Measurements from ENCODE around the gene LRRC2. TPM values are rescaled to one million over a fixed set of nuclear protein-coding genes. Genes with fewer than 3 reads are reported as not detected.

The LRRC2 gene
- total RNA-seq, 2 donors from 2014 or later: 0.44 to 2.0 TPM

DNA sequence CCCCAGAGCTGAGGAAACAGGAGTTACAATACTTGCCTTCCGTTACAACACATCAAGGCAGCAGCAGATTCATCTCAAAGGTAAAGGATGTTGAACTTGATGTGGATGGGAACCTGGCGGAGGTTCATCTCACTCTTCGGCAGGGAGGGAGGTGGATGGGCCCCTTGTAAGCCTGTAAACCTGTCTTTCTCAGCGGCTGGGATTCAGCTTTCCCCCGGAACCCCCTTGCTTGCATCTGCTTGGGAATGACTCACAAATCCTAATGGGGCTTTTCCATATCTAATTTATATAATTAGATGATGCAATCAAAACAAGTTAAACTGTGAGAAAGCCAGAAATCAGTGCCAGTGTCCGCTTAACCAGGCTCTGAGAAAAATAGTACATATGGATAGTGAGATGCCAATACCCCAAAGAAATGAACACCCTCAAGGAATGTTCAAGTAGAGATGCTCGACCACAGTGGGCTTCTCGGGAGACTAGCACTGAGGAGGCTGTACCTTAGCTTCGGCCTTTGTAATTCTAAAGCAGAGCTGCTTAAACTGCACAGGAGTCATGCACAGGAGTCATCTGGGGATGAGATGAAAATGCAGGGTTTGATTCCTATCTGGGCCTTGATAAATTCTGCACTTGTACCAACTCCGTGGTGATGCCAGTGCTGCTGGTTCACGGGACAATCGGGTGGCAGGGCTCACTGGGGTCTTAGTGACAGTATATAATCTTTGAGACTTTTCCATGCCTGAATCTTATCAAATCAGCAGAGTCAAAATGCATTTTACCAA, 44.0 kb upstream of the LRRC2 start:
- Histone ChIP-seq H3K9ac (ENCODE audit: low read depth in 2 of 2, low read length in 2 of 2) (no peak overlapping the region), H3K4me3 (no peak overlapping the region), H3K9me3 (no peaks in the 10 kb centered on the region), H3K36me3 (no peaks in the 10 kb centered on the region), H3K27me3 (no peaks in the 10 kb centered on the region), H3K4me1 (no peaks in the 10 kb centered on the region), H3K27ac (no peak overlapping the region)
- intact Hi-C loops (cut with DNase I): no loop called here
- no peak for TF ChIP-seq CTCF (IDR thresholded peaks at IDR 0.05)
- DNase-seq: no peak

- DNase-seq: no peak
- Histone ChIP-seq H3K36me3 (no peaks in the 10 kb centered on the region), H3K27me3 (no peaks in the 10 kb centered on the region), H3K27ac (no peak overlapping the region), H3K9me3 (no peaks in the 10 kb centered on the region), H3K4me1 (no peaks in the 10 kb centered on the region), H3K4me3 (no peak overlapping the region), H3K9ac (ENCODE audit: low read depth in 2 of 2, low read length in 2 of 2) (no peak overlapping the region)
- TF ChIP-seq CTCF (IDR thresholded peaks at IDR 0.05): no peak
- intact Hi-C loops (cut with DNase I): no loop called here
Measured at GRCh38 chr3:46609212-46609721, 43.2 kb upstream of the LRRC2 start.

DNA sequence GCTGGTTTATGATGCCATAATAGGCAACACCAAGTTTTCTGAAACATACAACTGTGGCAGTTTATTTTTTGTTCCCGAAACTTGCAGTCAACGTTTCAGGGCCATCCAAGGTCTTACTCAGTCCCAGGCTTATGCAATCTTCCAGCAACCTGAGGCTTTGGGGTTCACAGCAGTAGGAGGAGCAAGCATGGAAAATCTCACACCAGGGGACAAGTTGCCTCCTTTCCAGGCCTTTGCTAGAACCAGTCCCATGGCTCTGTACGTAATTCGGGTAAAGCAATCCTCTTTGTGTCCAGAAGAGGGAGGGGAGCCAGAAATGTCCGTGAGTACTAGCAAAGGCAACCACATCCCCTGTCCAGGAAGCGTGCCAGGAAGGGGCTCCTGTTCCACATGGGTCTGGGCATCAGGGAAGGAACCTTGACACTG, 41.5 kb upstream of the LRRC2 start:
- H3K27me3 ChIP-seq: no peaks in the 10 kb centered on the region
- H3K27ac ChIP-seq: no peak overlapping the region
- no peak for DNase-seq
- no peaks in the 10 kb centered on the region for H3K4me1 ChIP-seq
- no peak for TF ChIP-seq CTCF (IDR thresholded peaks at IDR 0.05)
- no peaks in the 10 kb centered on the region for H3K9me3 ChIP-seq
- H3K9ac ChIP-seq (ENCODE audit: low read depth in 2 of 2, low read length in 2 of 2): no peak overlapping the region
- intact Hi-C loops (cut with DNase I): no loop called here
- no peaks in the 10 kb centered on the region for H3K36me3 ChIP-seq
- H3K4me3 ChIP-seq: no peak overlapping the region

DNA sequence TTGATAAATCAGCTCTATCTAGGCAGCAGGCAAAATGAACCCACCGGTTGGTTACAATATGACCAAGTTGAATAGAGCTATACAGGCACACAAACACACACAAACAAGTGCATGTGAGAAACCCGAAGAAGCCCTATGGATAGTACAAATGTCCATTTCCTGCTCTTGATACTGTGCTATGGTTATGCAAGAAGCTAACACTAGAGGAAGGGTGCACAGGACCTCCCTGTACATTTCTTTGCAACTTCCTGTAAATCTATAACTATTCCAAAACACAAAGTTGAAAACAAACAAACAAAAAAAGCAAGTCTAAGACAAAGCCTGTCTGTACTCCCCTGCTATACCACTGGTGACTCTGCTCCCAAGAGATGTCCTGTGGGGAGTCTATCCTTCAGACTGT, 38.0 kb upstream of the LRRC2 start:
- DNase-seq: no peak
- Histone ChIP-seq H3K27me3 (no peaks in the 10 kb centered on the region), H3K36me3 (no peaks in the 10 kb centered on the region), H3K4me3 (no peak overlapping the region), H3K9me3 (no peaks in the 10 kb centered on the region), H3K27ac (no peak overlapping the region), H3K9ac (ENCODE audit: low read depth in 2 of 2, low read length in 2 of 2) (no peak overlapping the region), H3K4me1 (no peaks in the 10 kb centered on the region)
- no peak for TF ChIP-seq CTCF (IDR thresholded peaks at IDR 0.05)
- intact Hi-C loops (cut with DNase I): no loop called here

GRCh38 chr3:46603446-46604046, 37.4 kb upstream of the LRRC2 start:
- no peak for TF ChIP-seq CTCF (IDR thresholded peaks at IDR 0.05)
- intact Hi-C loops (cut with DNase I): no loop called here
- no peaks in the 10 kb centered on the region for H3K36me3 ChIP-seq
- H3K9me3 ChIP-seq: no peaks in the 10 kb centered on the region
- H3K4me3 ChIP-seq: no peak overlapping the region
- no peak overlapping the region for H3K27ac ChIP-seq
- DNase-seq: no peak
- H3K4me1 ChIP-seq: no peaks in the 10 kb centered on the region
- H3K27me3 ChIP-seq: no peaks in the 10 kb centered on the region
- H3K9ac ChIP-seq (ENCODE audit: low read depth in 2 of 2, low read length in 2 of 2): no peak overlapping the region
